Stimulated activated CD8-positive, alpha-beta memory T cell treated with anti-CD3 and anti-CD28 coated beads, Interleukin-7, amount 100 ng/mL, for 4 hours (primary cell): ENCODE results near the gene DISP2.

Source experiments
- DNase-seq, 2 donors: peaks; one replicate each; pipeline ENCODE4 v3.0.0-alpha.2; 2020; ENCODE audit warnings: low read depth in 2 of 2

The DISP2 gene

DNA sequence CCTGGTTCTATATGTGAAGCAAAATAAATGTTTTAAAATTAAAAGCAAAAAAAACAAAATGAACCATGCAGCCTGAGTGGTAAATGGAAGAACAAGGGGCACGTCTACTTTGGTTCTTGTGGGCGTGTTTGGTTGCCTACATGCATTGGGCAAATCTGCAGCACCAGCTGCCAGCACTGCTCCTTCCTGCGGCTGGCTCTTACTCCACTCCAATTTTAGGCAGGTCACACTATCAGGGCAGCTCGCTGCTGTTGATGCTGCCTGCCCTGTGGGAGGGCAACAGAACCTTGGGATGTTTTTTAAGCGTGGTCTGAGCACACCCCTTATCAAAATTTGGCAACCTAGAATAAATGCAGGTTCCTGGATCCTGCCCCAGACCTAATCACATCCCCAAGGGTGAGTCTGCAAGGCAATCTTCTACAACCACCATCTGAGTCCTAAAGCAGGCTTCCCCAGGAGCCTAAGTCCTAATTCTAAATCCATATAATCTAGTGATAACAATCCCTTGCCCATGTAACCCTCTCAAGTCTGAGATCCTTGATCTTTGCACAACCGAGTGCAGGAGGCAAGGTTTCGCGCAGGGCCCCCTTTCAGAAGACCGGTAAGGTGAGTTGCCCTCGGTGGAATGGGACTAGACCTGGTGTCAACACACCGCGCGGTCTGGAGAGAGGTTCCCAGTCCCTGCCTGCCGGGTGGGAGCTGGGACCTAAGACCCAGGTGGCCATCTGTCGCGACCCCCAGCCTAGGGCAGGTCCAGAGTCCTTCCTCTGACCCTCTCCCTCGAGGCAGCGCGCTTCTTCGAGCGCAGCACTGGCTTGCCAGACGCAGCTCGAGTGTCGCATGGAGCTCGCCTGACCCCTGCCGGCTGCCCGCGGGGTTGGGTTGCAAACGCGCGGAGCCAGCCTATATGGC, 63.5 kb downstream of the DISP2 start:
- peak; percentile 41 to 60 for DNase-seq

DNA sequence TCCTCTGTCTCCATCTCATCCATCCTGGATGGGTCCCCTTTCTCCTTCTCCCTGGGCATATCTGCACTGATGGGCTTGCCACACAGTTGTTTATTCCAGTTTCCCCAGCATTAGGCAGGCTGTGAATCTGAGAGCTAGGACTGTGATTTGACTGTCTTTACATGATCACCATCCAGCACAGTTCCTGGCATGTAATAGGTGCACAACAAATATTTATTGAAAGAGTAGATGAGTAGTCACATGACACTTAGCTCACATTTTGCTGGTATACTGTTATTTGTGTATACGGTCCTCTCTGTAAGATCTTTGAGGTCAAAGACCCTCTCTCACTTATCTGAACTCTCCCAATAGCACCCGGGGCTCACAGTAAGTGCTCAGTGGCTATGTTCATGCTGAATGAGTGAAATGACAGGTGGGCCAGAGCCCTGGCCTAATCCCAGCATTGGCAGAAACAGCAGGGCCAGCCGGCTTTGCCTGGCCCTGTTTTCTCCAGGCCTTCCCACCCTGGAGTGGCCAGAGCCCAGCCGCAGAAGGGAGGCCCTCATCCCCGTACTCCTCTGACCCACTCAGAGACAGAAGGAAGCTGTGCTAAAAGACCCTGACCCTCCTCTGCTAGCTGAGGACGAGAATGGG, 66.6 kb downstream of the DISP2 start:
- no peak for DNase-seq

DNA sequence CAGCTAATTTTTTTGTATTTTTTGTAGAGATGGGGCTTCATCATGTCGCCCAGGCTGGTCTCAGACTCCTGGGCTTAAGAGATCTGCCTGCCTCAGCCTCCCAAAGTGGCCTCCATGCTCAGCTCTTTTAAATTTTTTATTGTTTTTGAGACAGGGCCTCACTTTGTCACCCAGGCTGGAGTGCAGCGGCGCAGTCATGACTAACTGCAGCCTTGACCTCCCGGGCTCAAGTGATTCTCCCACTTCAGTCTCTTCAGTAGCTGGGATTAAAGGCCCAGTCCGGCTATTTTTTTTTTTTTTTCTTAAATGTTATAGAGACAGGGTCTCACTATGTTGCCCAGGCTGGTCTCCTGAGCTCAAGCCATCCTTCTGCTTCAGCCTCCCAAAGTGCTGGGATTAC, 67.7 kb downstream of the DISP2 start:
- no peak for DNase-seq

DNA sequence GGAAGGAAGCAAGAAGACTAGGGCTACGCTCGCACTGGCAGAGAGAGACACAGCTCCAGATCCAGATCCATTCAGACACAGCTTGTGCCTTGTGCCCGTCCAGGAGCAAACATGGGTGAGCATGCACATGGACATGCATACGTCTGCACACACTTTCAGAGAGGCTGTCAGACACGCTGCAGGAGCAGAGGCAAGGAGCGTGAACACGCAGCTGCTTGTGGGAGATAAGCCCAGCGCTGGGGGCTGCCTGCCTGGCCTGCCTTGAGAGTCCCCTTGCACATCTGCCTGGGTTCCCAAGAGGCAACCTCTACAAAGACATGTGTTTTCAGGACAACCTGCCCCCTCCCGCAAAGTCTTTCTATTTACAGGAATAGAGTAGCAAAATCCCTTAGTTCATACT, 69.2 kb downstream of the DISP2 start:
- no peak for DNase-seq

DNA sequence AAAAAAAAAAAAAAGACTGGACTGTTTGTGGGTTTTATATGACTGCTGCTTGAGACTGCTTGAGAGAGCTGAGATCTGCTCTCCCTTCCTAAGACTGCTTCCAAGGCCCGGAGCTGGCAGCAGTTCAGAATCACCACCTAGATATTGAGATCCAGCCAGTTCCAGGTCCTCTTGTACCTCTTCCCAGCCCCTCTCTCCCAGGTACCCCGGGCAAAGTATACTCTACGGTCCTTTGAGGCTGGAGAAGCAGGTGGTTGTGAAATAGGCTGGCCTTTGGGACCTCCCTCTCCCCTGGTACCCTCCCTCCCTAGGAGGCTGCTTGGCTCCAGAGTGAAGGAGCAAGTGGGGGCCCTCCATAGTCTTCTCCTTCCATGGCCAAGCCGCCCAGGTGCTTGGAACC, 70.2 kb downstream of the DISP2 start:
- no peak for DNase-seq
